H1 (cell line): Measurements from ENCODE around the gene URB2. TPM values are rescaled to one million over a fixed set of nuclear protein-coding genes. Genes with fewer than 3 reads are reported as not detected.

Experiments used
- CTCF ChIA-PET: fragments of 300-600 bp; sonication (Branson Sonifier 250); formaldehyde crosslinking; loops from one replicate; lab custom pipeline; 2021; ENCODE audit not compliant: partially characterized antibody; lab: Charles Lee
- POLR2A ChIA-PET: fragments of 300-600 bp; sonication (Branson Sonifier 250); formaldehyde crosslinking; loops from one replicate; lab custom pipeline; 2021; ENCODE audit warnings: inconsistent platforms; ENCODE audit not compliant: partially characterized antibody; lab: Charles Lee
- DNase-seq, 2 experiments: peaks; one replicate each; pipeline versions ENCODE4 v3.0.0 to v3.0.0-alpha.2; 2010 to 2022; ENCODE audit warnings: low spot score in 2 of 2, low read depth in 1 of 2, mixed read lengths in 1 of 2
- FAIRE-seq: peaks from 2 replicates; lab custom pipeline; 2011; peaks lifted over from hg19 to GRCh38; lab: Jason Lieb, UNC
- H2AFZ ChIP-seq: 2 replicates; pipeline ENCODE4 v1.8.1; 2012; ENCODE audit warnings: low read length, inconsistent platforms
- H2AK5ac ChIP-seq: 2 replicates; pipeline ENCODE4 v1.6.1; 2013; ENCODE audit warnings: low read depth, low read length
- H2BK120ac ChIP-seq: replicated peaks from 2 replicates; pipeline ENCODE3; 2013; ENCODE audit warnings: low read depth, low read length, inconsistent platforms
- H2BK12ac ChIP-seq: 2 replicates; pipeline ENCODE4 v1.6.1; 2013; ENCODE audit warnings: low read depth, low read length
- H2BK15ac ChIP-seq: 2 replicates; pipeline ENCODE4 v1.6.1; 2013; ENCODE audit warnings: low read length
- H2BK20ac ChIP-seq: 2 replicates; pipeline ENCODE4 v1.6.1; 2013; ENCODE audit warnings: low read length
- H2BK5ac ChIP-seq: 2 replicates; pipeline ENCODE4 v1.6.1; 2013; ENCODE audit warnings: low read depth, low read length
- H3K14ac ChIP-seq: 2 replicates; pipeline ENCODE4 v1.6.1; 2013; ENCODE audit warnings: inconsistent platforms; ENCODE audit not compliant: insufficient read length
- H3K18ac ChIP-seq: 2 replicates; pipeline ENCODE4 v1.6.1; 2013; ENCODE audit warnings: low read length; ENCODE audit errors: extremely low read depth
- H3K23ac ChIP-seq: 2 replicates; pipeline ENCODE4 v1.6.1; 2013; ENCODE audit warnings: inconsistent platforms; ENCODE audit not compliant: insufficient read length
- H3K23me2 ChIP-seq: 2 replicates; pipeline ENCODE4 v1.6.1; 2013; ENCODE audit warnings: low read depth, low read length
- H3K27ac ChIP-seq: 2 replicates; pipeline ENCODE4 v1.6.1; 2011; ENCODE audit warnings: low read depth, low read length, inconsistent platforms
- H3K27me3 ChIP-seq, 4 experiments: replicated peaks in 1 of 4; 1 replicate in 1 of 4; 2 replicates in 3 of 4; pipeline versions ENCODE4 v1.6.1 to v1.8.1; 2011 to 2013; ENCODE audit warnings: low read length in 3 of 4, mild to moderate bottlenecking in 3 of 4, inconsistent platforms in 2 of 4, mixed read lengths in 2 of 4, moderate library complexity in 1 of 4; ENCODE audit not compliant: control insufficient read depth in 3 of 4, insufficient read depth in 3 of 4; ENCODE audit errors: extremely low read depth in 1 of 4
- H3K36me3 ChIP-seq, 4 experiments: 2 replicates each; pipeline versions ENCODE4 v1.6.1 to v1.8.1; 2011 to 2013; ENCODE audit warnings: mild to moderate bottlenecking in 4 of 4, low read length in 3 of 4, moderate library complexity in 2 of 4, control low read depth in 1 of 4, inconsistent platforms in 1 of 4; ENCODE audit not compliant: insufficient read depth in 4 of 4, control insufficient read depth in 2 of 4
- H3K4ac ChIP-seq: replicated peaks from 2 replicates; pipeline ENCODE3; 2013; ENCODE audit warnings: low read length, low read depth, mixed read lengths, inconsistent platforms; ENCODE audit not compliant: insufficient read length
- H3K4me1 ChIP-seq, 4 experiments: replicated peaks in 1 of 4; 1 replicate in 1 of 4; 2 replicates in 3 of 4; pipeline versions ENCODE4 v1.6.1 to v1.8.1; 2011 to 2013; ENCODE audit warnings: low read length in 3 of 4, inconsistent platforms in 2 of 4, mixed read lengths in 1 of 4; ENCODE audit not compliant: insufficient read depth in 4 of 4, control insufficient read depth in 3 of 4
- H3K4me2 ChIP-seq, 2 experiments: 2 replicates each; pipeline versions ENCODE4 v1.6.1 to v1.8.1; 2011 to 2013; ENCODE audit warnings: low read depth in 2 of 2, low read length in 2 of 2, control low read depth in 1 of 2, inconsistent platforms in 1 of 2, mild to moderate bottlenecking in 1 of 2; ENCODE audit not compliant: insufficient read depth in 1 of 2
- H3K4me3 ChIP-seq, 4 experiments: fragments of 200-600, 300-600 bp in 1 of 4; sonication (generic), shearing (Covaris generic), sonication (Bioruptor Twin) in 1 of 4; 2 replicates each; pipeline versions ENCODE4 v1.5.1 to v1.8.1; 2011 to 2016; ENCODE audit warnings: low read length in 4 of 4, low read depth in 3 of 4, control low read depth in 2 of 4, inconsistent platforms in 2 of 4, mild to moderate bottlenecking in 2 of 4, mixed read lengths in 1 of 4, moderate library complexity in 1 of 4; ENCODE audit not compliant: insufficient read depth in 2 of 4; ENCODE audit errors: extremely low read depth in 1 of 4
- H3K56ac ChIP-seq: replicated peaks from 2 replicates; pipeline ENCODE3; 2013; ENCODE audit warnings: low read depth, mild to moderate bottlenecking, mixed read lengths, low read length, inconsistent platforms; ENCODE audit not compliant: insufficient read length
- H3K79me1 ChIP-seq: 2 replicates; pipeline ENCODE4 v1.6.1; 2013; ENCODE audit warnings: low read depth, low read length, control low read depth
- H3K79me2 ChIP-seq, 2 experiments: 2 replicates each; pipeline versions ENCODE4 v1.6.1 to v1.8.1; 2012 to 2013; ENCODE audit warnings: low read length in 2 of 2, mild to moderate bottlenecking in 2 of 2, inconsistent platforms in 1 of 2; ENCODE audit not compliant: insufficient read depth in 2 of 2, control insufficient read depth in 1 of 2
- H3K9ac ChIP-seq, 4 experiments: replicated peaks in 1 of 4; 1 replicate in 1 of 4; 2 replicates in 3 of 4; pipeline versions ENCODE4 v1.6.1 to v1.8.1; 2011 to 2013; ENCODE audit warnings: low read depth in 3 of 4, low read length in 3 of 4, control low read depth in 2 of 4, mild to moderate bottlenecking in 2 of 4, moderate library complexity in 2 of 4, inconsistent platforms in 1 of 4; ENCODE audit errors: extremely low read depth in 1 of 4
- H3K9me3 ChIP-seq, 2 experiments: 2 replicates each; pipeline versions ENCODE4 v1.6.1 to v1.8.1; 2012 to 2013; ENCODE audit warnings: mild to moderate bottlenecking in 2 of 2, moderate library complexity in 2 of 2, control low read depth in 1 of 2, inconsistent platforms in 1 of 2, low read depth in 1 of 2, low read length in 1 of 2, mixed read lengths in 1 of 2; ENCODE audit not compliant: insufficient read depth in 2 of 2
- H4K20me1 ChIP-seq, 2 experiments: replicated peaks in 1 of 2; 2 replicates each; pipeline versions ENCODE3 to v1.8.1; 2011 to 2013; ENCODE audit warnings: inconsistent platforms in 2 of 2, low read length in 2 of 2, mild to moderate bottlenecking in 1 of 2; ENCODE audit not compliant: insufficient read depth in 2 of 2, control insufficient read depth in 1 of 2
- H4K5ac ChIP-seq: 2 replicates; pipeline ENCODE4 v1.6.1; 2013; ENCODE audit warnings: low read length, low read depth, mixed read lengths, inconsistent platforms; ENCODE audit not compliant: insufficient read length
- H4K8ac ChIP-seq: 2 replicates; pipeline ENCODE4 v1.8.0; 2013; ENCODE audit warnings: mild to moderate bottlenecking, moderate library complexity, low read length, inconsistent platforms; ENCODE audit not compliant: insufficient read depth; ENCODE audit errors: extremely low read depth
- H4K91ac ChIP-seq: replicated peaks from 2 replicates; pipeline ENCODE3; 2013; ENCODE audit warnings: low read length, mixed read lengths, inconsistent platforms; ENCODE audit not compliant: insufficient read length
- BCL11A ChIP-seq, 2 experiments: IDR thresholded peaks; one replicate each; pipeline ENCODE4 v1.6.1; 2011; ENCODE audit warnings: low read depth in 2 of 2, low read length in 2 of 2, mild to moderate bottlenecking in 2 of 2
- EGR1 ChIP-seq: IDR thresholded peaks from 2 replicates; pipeline ENCODE4 v1.6.1; 2011; ENCODE audit warnings: low read depth, low read length, borderline replicate concordance
- KDM5A ChIP-seq: fragments of 200-600 bp; IDR thresholded peaks from 2 replicates; pipeline ENCODE4 v1.7.1; 2012; ENCODE audit warnings: mild to moderate bottlenecking, low read length, inconsistent platforms, mixed read lengths
- MAFK ChIP-seq: IDR thresholded peaks from 2 replicates; pipeline ENCODE4 v1.6.1; 2012; ENCODE audit warnings: low read depth, mild to moderate bottlenecking, improper control_type of control experiment, low read length
- MAX ChIP-seq: IDR thresholded peaks from 2 replicates; pipeline ENCODE4 v1.6.1; 2012; ENCODE audit warnings: inconsistent platforms
- POLR2A ChIP-seq, 2 experiments: IDR thresholded peaks; 1 replicate in 1 of 2; 2 replicates in 1 of 2; pipeline ENCODE4 v1.6.1; 2011; ENCODE audit warnings: low read depth in 2 of 2, low read length in 2 of 2, mild to moderate bottlenecking in 2 of 2; ENCODE audit errors: control extremely low read depth in 1 of 2
- POLR2AphosphoS5 ChIP-seq: IDR thresholded peaks from 2 replicates; pipeline ENCODE4 v1.6.1; 2011; ENCODE audit warnings: low read depth, low read length
- POU5F1 ChIP-seq: IDR thresholded peaks from 2 replicates; pipeline ENCODE4 v1.6.1; 2011; ENCODE audit warnings: low read depth, mild to moderate bottlenecking, low read length, moderate library complexity
- RAD21 ChIP-seq, 2 experiments: IDR thresholded peaks in 1 of 2; conservative IDR thresholded peaks in 1 of 2; 2 replicates each; pipeline ENCODE4 v1.6.1; 2011; ENCODE audit warnings: low read depth in 2 of 2, low read length in 2 of 2, improper control_type of control experiment in 1 of 2, inconsistent platforms in 1 of 2, mild to moderate bottlenecking in 1 of 2, moderate library complexity in 1 of 2
- SIX5 ChIP-seq: IDR thresholded peaks from 2 replicates; pipeline ENCODE4 v1.6.1; 2011; ENCODE audit warnings: mild to moderate bottlenecking, low read depth, low read length
- TBP ChIP-seq: IDR thresholded peaks from 2 replicates; pipeline ENCODE4 v1.6.1; 2011; ENCODE audit warnings: low read depth, low read length, improper control_type of control experiment
- YY1 ChIP-seq: IDR thresholded peaks from 2 replicates; pipeline ENCODE4 v1.6.1; 2011; ENCODE audit warnings: low read depth, mild to moderate bottlenecking, low read length
- WGBS, 2 experiments: shearing (Covaris generic) in 1 of 2; methylation state at CpG; one replicate each; pipeline versions ENCODE4 v1.1.6 to v1.1.7; 2013 to 2015; ENCODE audit warnings: low lambda C conversion rate in 2 of 2, mixed read lengths in 2 of 2, inconsistent platforms in 1 of 2, low coverage in 1 of 2, missing lambda C conversion rate in 1 of 2; ENCODE audit not compliant: insufficient replicate concordance in 2 of 2, insufficient coverage in 1 of 2, insufficient read length in 1 of 2; ENCODE audit errors: extremely low coverage in 1 of 2, missing lambda C conversion rate in 1 of 2; 5-methylcytosine and 5-hydroxymethylcytosine counted together
- polyA plus RNA-seq, 7 experiments: library from polyadenylated mRNA; depleted of rRNA in 3 of 7; stranded (reverse) in 5 of 7; unstranded in 2 of 7; fragments of >200 nt in 5 of 7; fragments of 200-250 nt in 2 of 7; gene quantifications; 1 replicate in 5 of 7; 2 replicates in 1 of 7; 4 replicates in 1 of 7; pipeline versions ENCODE4 v1.2.1 to v1.2.3, GENCODE V29; 2011 to 2013; ENCODE audit warnings: missing spikeins in 2 of 7, mixed read lengths in 2 of 7
- total RNA-seq: library from RNA; stranded (reverse); fragmentation: NEBNext Ultra II Directional; extraction: Animal tissue kit (Norgen Biotek cat#: 25700); gene quantifications from 2 replicates; pipeline ENCODE4 v1.2.1, GENCODE V29; 2021

Gene URB2
- total and polyA plus RNA-seq, 2 of the 8 experiments (the other 6 are each of a cell fraction or from before 2014, with no cell fraction given), result 13.7 to 33.0 TPM

- Histone ChIP-seq H3K27ac (peak overlapping the region; percentile 31; the same call in 1 of the 2 replicates), H3K79me2 (no peaks in the 10 kb centered on the region), H2BK20ac (no peak overlapping the region), H3K4me1 (peaks cover 0 to 4% (median 0%) of the 10 kb centered on the region in 4 experiments; a peak in 2 of 7 replicates), H3K14ac (no peak overlapping the region), H3K4me3 (no peak overlapping the region), H4K20me1 (no peaks in the 10 kb centered on the region), H2AK5ac (no peak overlapping the region), H3K23me2 (no peaks in the 10 kb centered on the region; the same call in 1 of the 2 replicates), H3K36me3 (peaks cover 4 to 30% (median 13%) of the 10 kb centered on the region in 4 experiments; a peak in 7 of 8 replicates), H3K23ac (no peak overlapping the region), H2BK5ac (peak overlapping the region; percentile 37; the same call in 1 of the 2 replicates), H3K18ac (no peak overlapping the region; the same call in 1 of the 2 replicates), H4K5ac (no peak overlapping the region), H3K9me3 (no peaks in the 10 kb centered on the region), H3K4ac (no peak overlapping the region), H3K56ac (no peak overlapping the region), H3K9ac (no peak overlapping the region), H2BK12ac (peak overlapping the region; percentile 81; the same call in 1 of the 2 replicates), H3K27me3 (no peaks in the 10 kb centered on the region), H2BK120ac (no peak overlapping the region), H4K8ac (no peak overlapping the region), H3K79me1 (no peaks in the 10 kb centered on the region), H4K91ac (no peak overlapping the region), H3K4me2 (no peak overlapping the region), H2AFZ (no peak overlapping the region), H2BK15ac (no peak overlapping the region)
- ChIA-PET POLR2A (interaction anchor here (0.6 kb wide), 1 partner anchor 264 kb away, joined by 3 read pairs; no protein-coding TSS in a partner anchor), CTCF (interaction anchor here (0.6 to 3.8 kb wide), 47 partner anchors 9 to 655 kb away, joined by 3 to 24 read pairs (median 4); no protein-coding TSS in a partner anchor)
- WGBS, 2 experiments, result 59% methylated on average over 19 of the region's 19 CpGs; no CpG with 5 or more reads in 1 of the 2 experiments
- FAIRE-seq, result peak; percentile 55
- DNase-seq, result peak; percentile 65 to 96
- TF ChIP-seq MAFK (no peak), YY1 (peak; percentile 57; the same call in 1 of the 2 replicates), SIX5 (no peak), KDM5A (no peak), BCL11A (IDR thresholded peaks at IDR 0.05; ENCODE audit: low read depth in 2 of 2, low read length in 2 of 2) (no peak), POU5F1 (no peak), POLR2A (IDR thresholded peaks at IDR 0.05; ENCODE audit: control extremely low read depth in 1 of 2, low read depth in 2 of 2, low read length in 2 of 2) (no peak), EGR1 (no peak), RAD21 (IDR thresholded peaks at IDR 0.05 in 1 of 2, conservative IDR thresholded peaks at IDR 0.05 in 1 of 2; ENCODE audit: low read depth in 2 of 2, low read length in 2 of 2) (peak; percentile 96 to 98), TBP (peak; percentile 20; the same call in 1 of the 2 replicates), MAX (0 out of 2 replicates have a peak, but pooled peaks have one; percentile 28), POLR2AphosphoS5 (no peak)
Observed at GRCh38 chr1:229661022-229661877, 35.2 kb downstream of the URB2 start.
